GM23338 (cell line): ENCODE results near the gene GRIP2. TPM values are rescaled to one million over a fixed set of nuclear protein-coding genes. Genes with fewer than 3 reads are reported as not detected.

Experiments used
- ATAC-seq: fragments of 200-7000 bp; cut with Tn5 transposase; 3 replicates; pipeline ENCODE4 v1.9.1; 2020
- DNase-seq: peaks from one replicate; pipeline ENCODE4 v3.0.0-alpha.2; 2015; ENCODE audit warnings: low spot score
- H2AFZ ChIP-seq: fragments of 200-600 bp; sonication (generic); 2 replicates; pipeline ENCODE4 v1.8.0; 2016; ENCODE audit warnings: antibody characterized with exemption, mild to moderate bottlenecking, moderate library complexity
- H3F3A ChIP-seq: fragments of 200-600 bp; sonication (generic); replicated peaks from 2 replicates; pipeline ENCODE4 v1.8.0; 2017; ENCODE audit warnings: antibody characterized with exemption, mixed run types, low read depth
- H3K27ac ChIP-seq: fragments of 200-600 bp; sonication (generic); 2 replicates; pipeline ENCODE4 v1.6.1; 2016; ENCODE audit warnings: low read depth
- H3K27me3 ChIP-seq: fragments of 200-600 bp; sonication (generic); 2 replicates; pipeline ENCODE4 v1.8.0; 2016; ENCODE audit warnings: mild to moderate bottlenecking, mixed run types, moderate library complexity; ENCODE audit not compliant: insufficient read depth
- H3K36me3 ChIP-seq: fragments of 200-600 bp; sonication (generic); 2 replicates; pipeline ENCODE4 v1.8.0; 2016; ENCODE audit warnings: mild to moderate bottlenecking; ENCODE audit not compliant: insufficient read depth
- H3K4me1 ChIP-seq: fragments of 200-600 bp; sonication (generic); 2 replicates; pipeline ENCODE4 v1.8.0; 2016; ENCODE audit warnings: mild to moderate bottlenecking, moderate library complexity; ENCODE audit not compliant: insufficient read depth
- H3K4me2 ChIP-seq: fragments of 200-600 bp; sonication (generic); 2 replicates; pipeline ENCODE4 v1.7.1; 2017; ENCODE audit warnings: mixed run types
- H3K4me3 ChIP-seq: fragments of 200-600 bp; sonication (generic); 2 replicates; pipeline ENCODE4 v1.6.1; 2016; ENCODE audit warnings: mixed run types
- H3K79me2 ChIP-seq: fragments of 200-600 bp; sonication (generic); replicated peaks from 2 replicates; pipeline ENCODE4 v1.8.0; 2017; ENCODE audit warnings: mild to moderate bottlenecking; ENCODE audit not compliant: insufficient read depth
- H3K9me2 ChIP-seq: fragments of 200-600 bp; sonication (generic); 2 replicates; pipeline ENCODE4 v1.8.0; 2017; ENCODE audit not compliant: insufficient read depth
- H4K20me1 ChIP-seq: fragments of 200-600 bp; sonication (generic); replicated peaks from 2 replicates; pipeline ENCODE4 v1.8.0; 2017; ENCODE audit warnings: mild to moderate bottlenecking; ENCODE audit not compliant: insufficient read depth
- H3K27ac Mint-ChIP-seq: 2 replicates; pipeline ENCODE4 v1.8.0; 2020; ENCODE audit warnings: inconsistent platforms, mild to moderate bottlenecking, moderate library complexity, mixed read lengths
- H3K27me3 Mint-ChIP-seq: 3 replicates; pipeline ENCODE4 v1.8.0; 2022; ENCODE audit warnings: low read depth, mild to moderate bottlenecking, moderate library complexity, mixed read lengths, inconsistent platforms; ENCODE audit not compliant: insufficient read depth, poor library complexity
- H3K36me3 Mint-ChIP-seq: 3 replicates; pipeline ENCODE4 v1.8.0; 2021; ENCODE audit warnings: low read depth, mild to moderate bottlenecking, inconsistent platforms, moderate library complexity, mixed read lengths
- H3K4me1 Mint-ChIP-seq: 3 replicates; pipeline ENCODE4 v1.8.0; 2020; ENCODE audit warnings: mild to moderate bottlenecking, inconsistent platforms, mixed read lengths
- H3K4me3 Mint-ChIP-seq: 3 replicates; pipeline ENCODE4 v1.8.0; 2021; ENCODE audit warnings: moderate library complexity, mild to moderate bottlenecking, inconsistent platforms, mixed read lengths
- H3K9me3 Mint-ChIP-seq: 3 replicates; pipeline ENCODE4 v1.8.0; 2020; ENCODE audit warnings: moderate library complexity, mild to moderate bottlenecking, inconsistent platforms, mixed read lengths
- CREB1 ChIP-seq: fragments of 250-450 bp; sonication (Bioruptor Pico); IDR thresholded peaks from 2 replicates; pipeline ENCODE4 v1.5.0; 2020; ENCODE audit warnings: low read depth, mild to moderate bottlenecking, moderate library complexity
- CTCF ChIP-seq, 2 experiments: fragments of 200-600 bp in 1 of 2; sonication (generic) in 1 of 2; conservative IDR thresholded peaks; 2 replicates each; pipeline versions ENCODE4 v1.5.1 to v1.6.1; 2016 to 2017; ENCODE audit warnings: antibody characterized with exemption in 2 of 2, low read depth in 2 of 2, mild to moderate bottlenecking in 2 of 2, moderate library complexity in 1 of 2
- ETS1 ChIP-seq: IDR thresholded peaks from 2 replicates; pipeline ENCODE4 v1.6.1; 2016; ENCODE audit warnings: antibody characterized with exemption
- EZH2 ChIP-seq: fragments of 200-600 bp; sonication (generic); IDR thresholded peaks from one replicate; pipeline ENCODE4 v1.8.0; 2017; ENCODE audit warnings: antibody characterized with exemption, mild to moderate bottlenecking, low read depth; ENCODE audit not compliant: unreplicated experiment
- EZH2phosphoT487 ChIP-seq: fragments of 200-600 bp; sonication (generic); IDR thresholded peaks from one replicate; pipeline ENCODE4 v1.8.1; 2018; ENCODE audit warnings: antibody characterized with exemption; ENCODE audit not compliant: unreplicated experiment
- JUNB ChIP-seq: IDR thresholded peaks from one replicate; pipeline ENCODE4 v1.6.1; 2016; ENCODE audit warnings: antibody characterized with exemption; ENCODE audit not compliant: unreplicated experiment
- STAT1 ChIP-seq: IDR thresholded peaks from one replicate; pipeline ENCODE4 v1.6.1; 2016; ENCODE audit warnings: antibody characterized with exemption; ENCODE audit not compliant: unreplicated experiment
- ZNF114 ChIP-seq: fragments of 250-450 bp; sonication (Bioruptor Pico); IDR thresholded peaks from 2 replicates; pipeline ENCODE4 v1.5.0; 2020; ENCODE audit warnings: mild to moderate bottlenecking, moderate library complexity
- ZNF331 ChIP-seq: fragments of 250-450 bp; sonication (Bioruptor Pico); IDR thresholded peaks from 2 replicates; pipeline ENCODE4 v1.5.0; 2020; ENCODE audit warnings: low read depth, mild to moderate bottlenecking, moderate library complexity
- ZNF462 ChIP-seq: fragments of 250-450 bp; sonication (Bioruptor Pico); IDR thresholded peaks from 2 replicates; pipeline ENCODE4 v1.5.0; 2020; ENCODE audit warnings: mild to moderate bottlenecking, moderate library complexity
- polyA plus RNA-seq: library from polyadenylated mRNA; unstranded; fragments of >200 nt; fragmentation: Nextera tagmentation; extraction: Ambion mirVana; gene quantifications from 2 replicates; pipeline ENCODE4 v1.2.1, GENCODE V29; 2016
- total RNA-seq: library from RNA; depleted of rRNA; stranded (reverse); fragments of >200 nt; shearing (Covaris generic); gene quantifications from 2 replicates; pipeline ENCODE4 v1.2.3, GENCODE V29; 2014

Gene GRIP2
- total and polyA plus RNA-seq, 2 experiments from 2014 or later, result 3.6 to 5.8 TPM

GRCh38 chr3:14510838-14511622 lies 29.1 kb downstream of the GRIP2 start:
- Histone ChIP-seq H4K20me1 (no peaks in the 10 kb centered on the region), H3K27ac (no peak overlapping the region), H2AFZ (no peak overlapping the region), H3K4me2 (no peak overlapping the region), H3K9me2 (no peaks in the 10 kb centered on the region), H3K27me3 (no peaks in the 10 kb centered on the region), H3K36me3 (no peaks in the 10 kb centered on the region), H3F3A (no peaks in the 10 kb centered on the region), H3K79me2 (no peaks in the 10 kb centered on the region), H3K4me3 (no peak overlapping the region), H3K4me1 (peaks cover 4% of the 10 kb centered on the region; the same call in 1 of the 2 replicates)
- H3K4me3 Mint-ChIP-seq, result no peak overlapping the region
- H3K4me1 Mint-ChIP-seq, result peaks cover 7% of the 10 kb centered on the region
- H3K27ac Mint-ChIP-seq, result no peak overlapping the region; the same call in 1 of the 2 replicates
- peaks cover 7% of the 10 kb centered on the region for H3K27me3 Mint-ChIP-seq
- ATAC-seq (no peak), DNase-seq (no peak)
- TF ChIP-seq EZH2, result no peak
- TF ChIP-seq EZH2phosphoT487, result no peak
- TF ChIP-seq JUNB, result no peak
- no peak for TF ChIP-seq ZNF114 (CRISPR knock-in tag)
- no peak for TF ChIP-seq ZNF331 (CRISPR knock-in tag)
- no peak for TF ChIP-seq CREB1 (CRISPR knock-in tag)
- TF ChIP-seq ZNF462, result no peak
- no peak for TF ChIP-seq STAT1
- TF ChIP-seq ETS1, result no peak
- TF ChIP-seq CTCF (conservative IDR thresholded peaks at IDR 0.05; ENCODE audit: low read depth in 2 of 2), result no peak
- no peaks in the 10 kb centered on the region for H3K9me3 Mint-ChIP-seq
- no peaks in the 10 kb centered on the region for H3K36me3 Mint-ChIP-seq
